Measurements from ENCODE around the gene DDX3X.
"Not testable (repeated sequence)": the region's sequence is repeated elsewhere in the genome, so short reads cannot be mapped to it uniquely, and the experiment has no call there.

Gene DDX3X

GRCh38 chrX:41352329-41352838, 18.4 kb downstream of the DDX3X start:
- Histone ChIP-seq H3K79me2 (ENCODE audit: control insufficient read depth, low read length) (no peaks in the 10 kb centered on the region), H3K4me3 (ENCODE audit: low read length) (no peak overlapping the region), H3K9me3 (ENCODE audit: control insufficient read depth, insufficient read depth, low read length) (no peaks in the 10 kb centered on the region), H3K27me3 (ENCODE audit: control insufficient read depth, low read length) (no peaks in the 10 kb centered on the region), H3F3A (ENCODE audit: control insufficient read depth, insufficient read depth) (peaks cover 43% of the 10 kb centered on the region), H3K4me1 (ENCODE audit: control insufficient read depth, low read length) (peaks cover 18% of the 10 kb centered on the region), H4K20me1 (ENCODE audit: control insufficient read depth, insufficient read depth, low read depth, low read length) (peaks cover 8% of the 10 kb centered on the region; the same call in 1 of the 2 replicates), H3K27ac (ENCODE audit: low read depth, low read length) (no peak overlapping the region), H3K9me2 (replicated peaks; ENCODE audit: control insufficient read depth, low read length) (no peaks in the 10 kb centered on the region), H3K36me3 (ENCODE audit: control insufficient read depth, low read length) (peaks cover 25% of the 10 kb centered on the region), H3K4me2 (ENCODE audit: low read length) (no peak overlapping the region)
- no peak for TF ChIP-seq EZH2phosphoT487 (IDR thresholded peaks at IDR 0.05; ENCODE audit: borderline replicate concordance, low read length)
- no peak for TF ChIP-seq CTCF (IDR thresholded peaks at IDR 0.05; ENCODE audit: low read depth, low read length, poor library complexity, severe bottlenecking)

GRCh38 chrX:41353985-41354384, 20.0 kb downstream of the DDX3X start:
- no peaks in the 10 kb centered on the region for H3K9me3 ChIP-seq (ENCODE audit: control insufficient read depth, insufficient read depth, low read length)
- TF ChIP-seq CTCF (IDR thresholded peaks at IDR 0.05; ENCODE audit: low read depth, low read length, poor library complexity, severe bottlenecking) (no peak), EZH2phosphoT487 (IDR thresholded peaks at IDR 0.05; ENCODE audit: borderline replicate concordance, low read length) (no peak)
- no peak overlapping the region for H3K27ac ChIP-seq (ENCODE audit: low read depth, low read length)
- peaks cover 11% of the 10 kb centered on the region for H3K36me3 ChIP-seq (ENCODE audit: control insufficient read depth, low read length)
- H3K27me3 ChIP-seq (ENCODE audit: control insufficient read depth, low read length), result no peaks in the 10 kb centered on the region
- no peaks in the 10 kb centered on the region for H3K79me2 ChIP-seq (ENCODE audit: control insufficient read depth, low read length)
- H3F3A ChIP-seq (ENCODE audit: control insufficient read depth, insufficient read depth), result peaks cover 34% of the 10 kb centered on the region
- H3K4me3 ChIP-seq (ENCODE audit: low read length), result no peak overlapping the region
- no peak overlapping the region for H3K4me2 ChIP-seq (ENCODE audit: low read length)
- peaks cover 8% of the 10 kb centered on the region; the same call in 1 of the 2 replicates for H4K20me1 ChIP-seq (ENCODE audit: control insufficient read depth, insufficient read depth, low read depth, low read length)
- peaks cover 18% of the 10 kb centered on the region for H3K4me1 ChIP-seq (ENCODE audit: control insufficient read depth, low read length)
- H3K9me2 ChIP-seq (replicated peaks; ENCODE audit: control insufficient read depth, low read length), result no peaks in the 10 kb centered on the region

- Histone ChIP-seq H3K4me2 (ENCODE audit: low read length) (no peak overlapping the region), H3K4me3 (ENCODE audit: low read length) (no peak overlapping the region), H3K9me2 (replicated peaks; ENCODE audit: control insufficient read depth, low read length) (no peaks in the 10 kb centered on the region), H3K36me3 (ENCODE audit: control insufficient read depth, low read length) (no peaks in the 10 kb centered on the region), H3K4me1 (ENCODE audit: control insufficient read depth, low read length) (no peaks in the 10 kb centered on the region), H4K20me1 (ENCODE audit: control insufficient read depth, insufficient read depth, low read depth, low read length) (no peaks in the 10 kb centered on the region), H3K9me3 (ENCODE audit: control insufficient read depth, insufficient read depth, low read length) (no peaks in the 10 kb centered on the region), H3K27me3 (ENCODE audit: control insufficient read depth, low read length) (no peaks in the 10 kb centered on the region), H3K27ac (ENCODE audit: low read depth, low read length) (no peak overlapping the region), H3F3A (ENCODE audit: control insufficient read depth, insufficient read depth) (no peaks in the 10 kb centered on the region), H3K79me2 (ENCODE audit: control insufficient read depth, low read length) (no peaks in the 10 kb centered on the region)
- TF ChIP-seq CTCF (IDR thresholded peaks at IDR 0.05; ENCODE audit: low read depth, low read length, poor library complexity, severe bottlenecking), result no peak
- no peak for TF ChIP-seq EZH2phosphoT487 (IDR thresholded peaks at IDR 0.05; ENCODE audit: borderline replicate concordance, low read length)
Measured at GRCh38 chrX:41369152-41369551, 35.2 kb downstream of the DDX3X start.

GRCh38 chrX:41371575-41371974, 37.6 kb downstream of the DDX3X start:
- H3K4me3 ChIP-seq (ENCODE audit: low read length); H4K20me1 ChIP-seq (ENCODE audit: control insufficient read depth, insufficient read depth, low read depth, low read length); H3K9me2 ChIP-seq (replicated peaks; ENCODE audit: control insufficient read depth, low read length); H3K27ac ChIP-seq (ENCODE audit: low read depth, low read length); H3K4me1 ChIP-seq (ENCODE audit: control insufficient read depth, low read length); H3K36me3 ChIP-seq (ENCODE audit: control insufficient read depth, low read length); H3K27me3 ChIP-seq (ENCODE audit: control insufficient read depth, low read length); H3K79me2 ChIP-seq (ENCODE audit: control insufficient read depth, low read length); H3K9me3 ChIP-seq (ENCODE audit: control insufficient read depth, insufficient read depth, low read length); H3K4me2 ChIP-seq (ENCODE audit: low read length); H3F3A ChIP-seq (ENCODE audit: control insufficient read depth, insufficient read depth): not testable (repeated sequence)
